Mucosa of descending colon (tissue), 3 donors: Measurements from ENCODE around the gene AATK. TPM values are rescaled to one million over a fixed set of nuclear protein-coding genes. Genes with fewer than 3 reads are reported as not detected.

ENCODE experiments used
- ATAC-seq: fragments of 200-7000 bp; cut with Tn5 transposase; one replicate; pipeline ENCODE4 v1.9.1; 2020; ENCODE audit warnings: mild to moderate bottlenecking, moderate library complexity
- DNase-seq, 3 donors: peaks; one replicate each; pipeline ENCODE4 v3.0.0-alpha.2; 2020
- H3K36me3 ChIP-seq: fragments of 200-600 bp; one replicate; pipeline ENCODE4 v1.8.0; 2021; ENCODE audit warnings: low read depth, mild to moderate bottlenecking
- H3K4me1 ChIP-seq: fragments of 200-600 bp; one replicate; pipeline ENCODE4 v1.8.0; 2021; ENCODE audit warnings: low read depth, mild to moderate bottlenecking
- H3K4me3 ChIP-seq: fragments of 200-600 bp; one replicate; pipeline ENCODE4 v1.8.0; 2021; ENCODE audit warnings: mild to moderate bottlenecking
- H3K9me3 ChIP-seq: fragments of 200-600 bp; one replicate; pipeline ENCODE4 v1.8.0; 2021; ENCODE audit warnings: mild to moderate bottlenecking
- CTCF ChIP-seq: fragments of 200-600 bp; IDR thresholded peaks from one replicate; pipeline ENCODE4 v1.8.0; 2022; ENCODE audit warnings: antibody characterized with exemption, mild to moderate bottlenecking
- intact Hi-C, 2 donors: fragments of 100-400 bp; cut with DNase I in 1 of 2; cut with micrococcal nuclease in 1 of 2; formaldehyde crosslinking; loops; one replicate each; pipeline versions ENCODE4 v1.11.0 to v1.11.1; 2022; cut with DNase I, micrococcal nuclease
- total RNA-seq, 3 donors: library from RNA; stranded (reverse); fragmentation: NEBNext Ultra II Directional in 2 of 3; extraction: Animal tissue kit (Norgen Biotek cat#: 25700) in 2 of 3; gene quantifications; one replicate each; pipeline versions ENCODE4 v1.2.1 to v1.2.4, GENCODE V29; 2021 to 2023
- donor health status: DM: no; HTN: no; CAD: no; lungs with moderate emphysema.
- donor health status: DM: no; HTN: no; CAD: no.
- donor health status: DM: no; HTN: yes; CAD: no.

The AATK gene
- total RNA-seq, 3 donors from 2014 or later = 9.9 to 23.8 (median 15.6) TPM

GRCh38 chr17:81195941-81196495, 30.0 kb upstream of the AATK start:
- no peak overlapping the region for H3K4me3 ChIP-seq
- no peak for DNase-seq
- intact Hi-C loops = no loop called here
- no peaks in the 10 kb centered on the region for H3K4me1 ChIP-seq
- ATAC-seq = no peak
- H3K36me3 ChIP-seq = no peaks in the 10 kb centered on the region
- no peaks in the 10 kb centered on the region for H3K9me3 ChIP-seq
- TF ChIP-seq CTCF = no peak

- ATAC-seq (no peak), DNase-seq (no peak)
- Histone ChIP-seq H3K4me3 (no peak overlapping the region), H3K9me3 (no peaks in the 10 kb centered on the region), H3K36me3 (no peaks in the 10 kb centered on the region), H3K4me1 (no peaks in the 10 kb centered on the region)
- TF ChIP-seq CTCF = no peak
- intact Hi-C loops = no loop called here
Measured at GRCh38 chr17:81194941-81195901, 29.2 kb upstream of the AATK start.

- H3K36me3 ChIP-seq = no peaks in the 10 kb centered on the region
- intact Hi-C loops = no loop called here
Measured at GRCh38 chr17:81194225-81194760, 28.3 kb upstream of the AATK start.

GRCh38 chr17:81193470-81194224, 27.6 kb upstream of the AATK start:
- DNase-seq (no peak), ATAC-seq (no peak)
- intact Hi-C loops = no loop called here
- no peaks in the 10 kb centered on the region for H3K36me3 ChIP-seq
- no peaks in the 10 kb centered on the region for H3K4me1 ChIP-seq
- no peak for TF ChIP-seq CTCF
- no peak overlapping the region for H3K4me3 ChIP-seq
- H3K9me3 ChIP-seq = no peaks in the 10 kb centered on the region

More at GRCh38 chr17:81194225-81194760, 28.3 kb upstream of the AATK start:
- no peak for TF ChIP-seq CTCF
- ATAC-seq (no peak), DNase-seq (no peak)
- Histone ChIP-seq H3K4me3 (no peak overlapping the region), H3K4me1 (no peaks in the 10 kb centered on the region), H3K9me3 (no peaks in the 10 kb centered on the region)

- DNase-seq (no peak), ATAC-seq (no peak)
- no peaks in the 10 kb centered on the region for H3K4me1 ChIP-seq
- intact Hi-C loops = no loop called here
- H3K9me3 ChIP-seq = no peaks in the 10 kb centered on the region
- no peaks in the 10 kb centered on the region for H3K36me3 ChIP-seq
- no peak overlapping the region for H3K4me3 ChIP-seq
- TF ChIP-seq CTCF = no peak
Measured at GRCh38 chr17:81193051-81193410, 27.0 kb upstream of the AATK start.
